Measurements from ENCODE around the gene RGR.

The RGR gene

GRCh38 chr10:84244651-84245270, at the start of gene RGR:
Gene RGR, plus strand, starts transcription at chr10:84245053. Its CDS starts 38 bp downstream, at chr10:84245091.
- Histone ChIP-seq H3K4me3 (ENCODE audit: low read depth, low read length) (no peak within 1 kb of the TSS), H3K4me1 (ENCODE audit: control insufficient read depth, insufficient read depth, low read length) (no peaks in the 10 kb centered on the region), H3K9me3 (ENCODE audit: control insufficient read depth, insufficient read depth, low read depth, low read length) (no peaks in the 10 kb centered on the region), H3K9ac (ENCODE audit: low read length) (no peak within 1 kb of the TSS), H3K27ac (ENCODE audit: low read depth, low read length) (no peak within 1 kb of the TSS), H3K27me3 (ENCODE audit: control insufficient read depth, insufficient read depth, low read length) (peaks cover under 1% of the 10 kb centered on the region), H3K36me3 (ENCODE audit: control insufficient read depth, insufficient read depth, low read length) (no peaks in the 10 kb centered on the region)

- peaks cover 12% of the 10 kb centered on the region for H3K4me1 ChIP-seq (ENCODE audit: control insufficient read depth, insufficient read depth, low read length)
- H3K9me3 ChIP-seq (ENCODE audit: control insufficient read depth, insufficient read depth, low read depth, low read length) = no peaks in the 10 kb centered on the region
- no peak overlapping the region for H3K4me3 ChIP-seq (ENCODE audit: low read depth, low read length)
- peaks cover 72% of the 10 kb centered on the region for H3K27me3 ChIP-seq (ENCODE audit: control insufficient read depth, insufficient read depth, low read length)
- no peak overlapping the region for H3K27ac ChIP-seq (ENCODE audit: low read depth, low read length)
- no peak overlapping the region for H3K9ac ChIP-seq (ENCODE audit: low read length)
- H3K36me3 ChIP-seq (ENCODE audit: control insufficient read depth, insufficient read depth, low read length) = peaks cover 2% of the 10 kb centered on the region; the same call in 1 of the 2 replicates
Observed at GRCh38 chr10:84196083-84196482, 48.8 kb upstream of the RGR start.

DNA sequence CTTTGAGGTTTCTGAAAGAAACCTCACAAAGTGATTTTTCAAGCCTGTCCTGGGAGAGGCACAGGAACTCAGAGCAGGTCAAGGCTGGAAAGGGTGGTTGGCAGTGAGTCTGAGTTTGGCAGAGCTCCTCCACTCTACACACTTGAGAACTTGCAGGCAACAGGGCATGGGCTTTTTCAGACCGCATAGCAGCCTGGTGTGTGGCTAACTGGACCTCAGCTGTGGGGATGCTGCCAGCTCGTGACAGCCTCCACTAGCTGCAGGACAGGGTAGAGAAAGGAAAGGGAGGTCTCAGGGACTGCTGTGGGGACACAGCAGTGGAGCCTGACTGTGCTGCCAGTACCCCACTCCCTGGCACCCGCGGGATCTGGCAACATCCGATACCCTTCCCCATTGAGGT, 47.9 kb upstream of the RGR start:
- no peak overlapping the region for H3K9ac ChIP-seq (ENCODE audit: low read length)
- H3K9me3 ChIP-seq (ENCODE audit: control insufficient read depth, insufficient read depth, low read depth, low read length) = no peaks in the 10 kb centered on the region
- H3K4me3 ChIP-seq (ENCODE audit: low read depth, low read length) = no peak overlapping the region
- no peak overlapping the region for H3K27ac ChIP-seq (ENCODE audit: low read depth, low read length)
- peaks cover 64% of the 10 kb centered on the region for H3K27me3 ChIP-seq (ENCODE audit: control insufficient read depth, insufficient read depth, low read length)
- H3K36me3 ChIP-seq (ENCODE audit: control insufficient read depth, insufficient read depth, low read length) = peaks cover 2% of the 10 kb centered on the region; the same call in 1 of the 2 replicates
- H3K4me1 ChIP-seq (ENCODE audit: control insufficient read depth, insufficient read depth, low read length) = peaks cover 12% of the 10 kb centered on the region

DNA sequence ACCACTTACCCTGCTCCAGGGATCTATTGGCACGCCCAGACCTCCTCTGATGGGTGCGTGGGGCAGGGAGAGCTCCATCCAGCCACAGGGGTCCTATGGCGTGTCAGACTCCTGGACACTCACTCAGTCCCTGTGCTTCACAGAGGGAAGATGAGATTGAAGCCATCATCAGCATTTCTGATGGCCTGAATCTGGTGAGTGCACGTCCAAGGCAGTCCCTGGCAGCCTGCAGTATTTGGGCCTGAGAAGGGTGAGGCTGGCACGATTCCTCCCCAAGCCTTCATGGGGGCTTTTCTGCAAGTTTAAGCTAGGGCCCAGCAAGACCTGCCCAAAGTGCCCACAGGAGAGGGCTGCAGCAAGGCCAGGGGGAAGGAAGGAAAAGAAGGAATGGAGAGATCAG, 47.2 kb upstream of the RGR start:
- Histone ChIP-seq H3K4me3 (ENCODE audit: low read depth, low read length) (no peak overlapping the region), H3K27ac (ENCODE audit: low read depth, low read length) (no peak overlapping the region), H3K4me1 (ENCODE audit: control insufficient read depth, insufficient read depth, low read length) (peaks cover 12% of the 10 kb centered on the region), H3K27me3 (ENCODE audit: control insufficient read depth, insufficient read depth, low read length) (peaks cover 60% of the 10 kb centered on the region), H3K36me3 (ENCODE audit: control insufficient read depth, insufficient read depth, low read length) (peaks cover 2% of the 10 kb centered on the region; the same call in 1 of the 2 replicates), H3K9me3 (ENCODE audit: control insufficient read depth, insufficient read depth, low read depth, low read length) (no peaks in the 10 kb centered on the region), H3K9ac (ENCODE audit: low read length) (no peak overlapping the region)

- H3K36me3 ChIP-seq (ENCODE audit: control insufficient read depth, insufficient read depth, low read length) = peaks cover 2% of the 10 kb centered on the region; the same call in 1 of the 2 replicates
- H3K9ac ChIP-seq (ENCODE audit: low read length) = no peak overlapping the region
- H3K27me3 ChIP-seq (ENCODE audit: control insufficient read depth, insufficient read depth, low read length) = peaks cover 52% of the 10 kb centered on the region
- no peak overlapping the region for H3K4me3 ChIP-seq (ENCODE audit: low read depth, low read length)
- H3K9me3 ChIP-seq (ENCODE audit: control insufficient read depth, insufficient read depth, low read depth, low read length) = no peaks in the 10 kb centered on the region
- H3K4me1 ChIP-seq (ENCODE audit: control insufficient read depth, insufficient read depth, low read length) = peaks cover 12% of the 10 kb centered on the region
- no peak overlapping the region for H3K27ac ChIP-seq (ENCODE audit: low read depth, low read length)
Observed at GRCh38 chr10:84198206-84198915, 46.5 kb upstream of the RGR start.

GRCh38 chr10:84200537-84201243, 44.2 kb upstream of the RGR start:
- Histone ChIP-seq H3K9ac (ENCODE audit: low read length) (no peak overlapping the region), H3K9me3 (ENCODE audit: control insufficient read depth, insufficient read depth, low read depth, low read length) (no peaks in the 10 kb centered on the region), H3K4me1 (ENCODE audit: control insufficient read depth, insufficient read depth, low read length) (no peaks in the 10 kb centered on the region), H3K27ac (ENCODE audit: low read depth, low read length) (no peak overlapping the region), H3K4me3 (ENCODE audit: low read depth, low read length) (no peak overlapping the region), H3K36me3 (ENCODE audit: control insufficient read depth, insufficient read depth, low read length) (peaks cover 2% of the 10 kb centered on the region; the same call in 1 of the 2 replicates), H3K27me3 (ENCODE audit: control insufficient read depth, insufficient read depth, low read length) (peaks cover 29% of the 10 kb centered on the region)

DNA sequence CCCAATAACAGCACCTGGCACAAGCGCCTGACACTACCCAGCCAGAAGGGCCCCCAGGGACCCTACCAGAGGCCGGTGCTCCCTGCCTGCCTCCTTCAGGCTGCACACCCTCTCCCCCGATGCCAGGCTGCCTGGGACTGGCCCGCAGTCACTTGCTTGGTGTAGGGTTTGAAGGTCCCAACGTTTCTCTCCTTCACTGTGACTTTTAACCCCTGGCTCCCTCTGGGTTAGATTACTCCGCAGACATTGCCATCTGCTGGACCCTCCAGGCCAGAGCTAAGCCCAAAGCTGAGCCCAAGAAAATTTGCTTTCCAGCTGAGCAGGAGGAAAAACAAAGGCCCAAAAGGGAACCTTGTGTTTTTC, 43.6 kb upstream of the RGR start:
- H3K9me3 ChIP-seq (ENCODE audit: control insufficient read depth, insufficient read depth, low read depth, low read length) = no peaks in the 10 kb centered on the region
- H3K27me3 ChIP-seq (ENCODE audit: control insufficient read depth, insufficient read depth, low read length) = peaks cover 24% of the 10 kb centered on the region
- H3K4me1 ChIP-seq (ENCODE audit: control insufficient read depth, insufficient read depth, low read length) = no peaks in the 10 kb centered on the region
- peaks cover 2% of the 10 kb centered on the region; the same call in 1 of the 2 replicates for H3K36me3 ChIP-seq (ENCODE audit: control insufficient read depth, insufficient read depth, low read length)
- no peak overlapping the region for H3K27ac ChIP-seq (ENCODE audit: low read depth, low read length)
- no peak overlapping the region for H3K4me3 ChIP-seq (ENCODE audit: low read depth, low read length)
- no peak overlapping the region for H3K9ac ChIP-seq (ENCODE audit: low read length)

DNA sequence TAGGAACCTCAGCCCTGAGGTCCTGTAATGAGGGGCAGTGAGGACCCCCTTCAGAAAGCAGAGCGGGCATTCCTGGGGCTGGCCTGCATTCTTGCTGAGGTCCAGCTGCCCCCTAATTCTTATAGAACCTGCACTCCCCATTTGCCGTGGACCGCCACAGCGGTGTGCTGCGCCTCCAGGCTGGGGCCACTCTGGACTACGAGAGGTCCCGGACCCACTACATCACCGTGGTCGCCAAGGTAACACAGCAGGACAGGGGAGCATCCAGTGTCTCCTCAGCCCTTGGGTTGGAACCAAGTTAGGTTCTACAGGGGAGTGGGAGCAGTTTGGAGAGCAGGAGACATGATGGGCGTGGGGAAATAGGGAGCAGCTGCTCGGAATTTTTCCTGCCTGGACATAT, 43.2 kb upstream of the RGR start:
- Histone ChIP-seq H3K9me3 (ENCODE audit: control insufficient read depth, insufficient read depth, low read depth, low read length) (no peaks in the 10 kb centered on the region), H3K27me3 (ENCODE audit: control insufficient read depth, insufficient read depth, low read length) (peaks cover 19% of the 10 kb centered on the region), H3K9ac (ENCODE audit: low read length) (no peak overlapping the region), H3K36me3 (ENCODE audit: control insufficient read depth, insufficient read depth, low read length) (peaks cover 2% of the 10 kb centered on the region; the same call in 1 of the 2 replicates), H3K27ac (ENCODE audit: low read depth, low read length) (no peak overlapping the region), H3K4me3 (ENCODE audit: low read depth, low read length) (no peak overlapping the region), H3K4me1 (ENCODE audit: control insufficient read depth, insufficient read depth, low read length) (no peaks in the 10 kb centered on the region)

- no peak overlapping the region for H3K27ac ChIP-seq (ENCODE audit: low read depth, low read length)
- H3K9me3 ChIP-seq (ENCODE audit: control insufficient read depth, insufficient read depth, low read depth, low read length) = no peaks in the 10 kb centered on the region
- no peak overlapping the region for H3K4me3 ChIP-seq (ENCODE audit: low read depth, low read length)
- H3K9ac ChIP-seq (ENCODE audit: low read length) = no peak overlapping the region
- no peaks in the 10 kb centered on the region for H3K4me1 ChIP-seq (ENCODE audit: control insufficient read depth, insufficient read depth, low read length)
- peaks cover 2% of the 10 kb centered on the region; the same call in 1 of the 2 replicates for H3K36me3 ChIP-seq (ENCODE audit: control insufficient read depth, insufficient read depth, low read length)
- H3K27me3 ChIP-seq (ENCODE audit: control insufficient read depth, insufficient read depth, low read length) = peaks cover 14% of the 10 kb centered on the region
Observed at GRCh38 chr10:84202349-84202748, 42.5 kb upstream of the RGR start.

- no peaks in the 10 kb centered on the region for H3K36me3 ChIP-seq (ENCODE audit: control insufficient read depth, insufficient read depth, low read length)
- H3K4me3 ChIP-seq (ENCODE audit: low read depth, low read length) = no peak overlapping the region
- no peak overlapping the region for H3K27ac ChIP-seq (ENCODE audit: low read depth, low read length)
- 0 out of 2 replicates have a peak, but pooled peaks cover 5% of the 10 kb centered on the region for H3K27me3 ChIP-seq (ENCODE audit: control insufficient read depth, insufficient read depth, low read length)
- no peaks in the 10 kb centered on the region for H3K9me3 ChIP-seq (ENCODE audit: control insufficient read depth, insufficient read depth, low read depth, low read length)
- no peak overlapping the region for H3K9ac ChIP-seq (ENCODE audit: low read length)
- H3K4me1 ChIP-seq (ENCODE audit: control insufficient read depth, insufficient read depth, low read length) = no peaks in the 10 kb centered on the region
Observed at GRCh38 chr10:84204122-84204521, 40.7 kb upstream of the RGR start.

GRCh38 chr10:84204610-84205009, 40.2 kb upstream of the RGR start:
- H3K36me3 ChIP-seq (ENCODE audit: control insufficient read depth, insufficient read depth, low read length) = no peaks in the 10 kb centered on the region
- no peaks in the 10 kb centered on the region for H3K9me3 ChIP-seq (ENCODE audit: control insufficient read depth, insufficient read depth, low read depth, low read length)

More at GRCh38 chr10:84204610-84205009, 40.2 kb upstream of the RGR start:
- no peak overlapping the region for H3K4me3 ChIP-seq (ENCODE audit: low read depth, low read length)
- no peak overlapping the region for H3K9ac ChIP-seq (ENCODE audit: low read length)
- no peak overlapping the region for H3K27ac ChIP-seq (ENCODE audit: low read depth, low read length)
- H3K4me1 ChIP-seq (ENCODE audit: control insufficient read depth, insufficient read depth, low read length) = no peaks in the 10 kb centered on the region
- H3K27me3 ChIP-seq (ENCODE audit: control insufficient read depth, insufficient read depth, low read length) = 0 out of 2 replicates have a peak, but pooled peaks cover 5% of the 10 kb centered on the region

All from HUES6 (cell line).